GM19467 (cell line): Measurements from ENCODE around the gene SEM1.
"Not testable (repeated sequence)": the region's sequence is repeated elsewhere in the genome, so short reads cannot be mapped to it uniquely, and the experiment has no call there.

Source experiments
- ATAC-seq: cut with Tn5 transposase; IDR thresholded peaks from one replicate; pipeline ENCODE4 v1.9.1; 2021; ENCODE audit warnings: mild to moderate bottlenecking, moderate library complexity; ENCODE audit not compliant: unreplicated experiment

The SEM1 gene

GRCh38 chr7:96665689-96666088 is 44.0 kb downstream of the SEM1 start:
- no peak for ATAC-seq

- ATAC-seq = no peak
Measured at GRCh38 chr7:96664793-96665192, 44.9 kb downstream of the SEM1 start.

GRCh38 chr7:96663871-96664445 is 45.7 kb downstream of the SEM1 start:
- ATAC-seq = no peak

- ATAC-seq = peak; percentile 94
Measured at GRCh38 chr7:96663457-96663856, 46.2 kb downstream of the SEM1 start.

GRCh38 chr7:96662151-96662550 is 47.5 kb downstream of the SEM1 start:
- ATAC-seq = not testable (repeated sequence)

- ATAC-seq = no peak
Measured at GRCh38 chr7:96658022-96658412, 51.6 kb downstream of the SEM1 start.

GRCh38 chr7:96657347-96658021 is 52.2 kb downstream of the SEM1 start:
- no peak for ATAC-seq

- ATAC-seq = no peak
Measured at GRCh38 chr7:96655956-96656355, 53.7 kb downstream of the SEM1 start.

- no peak for ATAC-seq
Measured at GRCh38 chr7:96654630-96655188, 54.9 kb downstream of the SEM1 start.

- ATAC-seq = no peak
Measured at GRCh38 chr7:96649981-96650380, 59.7 kb downstream of the SEM1 start.

- no peak for ATAC-seq
Measured at GRCh38 chr7:96648784-96649183, 60.9 kb downstream of the SEM1 start.

- no peak for ATAC-seq
Measured at GRCh38 chr7:96647733-96648132, 61.9 kb downstream of the SEM1 start.

- no peak for ATAC-seq
Measured at GRCh38 chr7:96645084-96645483, 64.6 kb downstream of the SEM1 start.

- ATAC-seq = not testable (repeated sequence)
Measured at GRCh38 chr7:96643436-96643835, 66.2 kb downstream of the SEM1 start.

GRCh38 chr7:96640054-96640453 is 69.6 kb downstream of the SEM1 start:
- no peak for ATAC-seq
